ENCODE results near the gene SRGAP1.

- TF ChIP-seq CTCF (conservative IDR thresholded peaks at IDR 0.05) (no peak), ZFX (IDR thresholded peaks at IDR 0.05) (no peak)
Measured at GRCh38 chr12:63952995-63953394, 108.5 kb downstream of the SRGAP1 start.

All from C4-2B (cell line).